Glutamatergic neuron (in vitro differentiated cells): ENCODE measurements around the gene TSFM. TPM values are rescaled to one million over a fixed set of nuclear protein-coding genes. Genes with fewer than 3 reads are reported as not detected.

Experiments used
- DNase-seq: peaks from one replicate; pipeline ENCODE4 v3.0.0; 2022
- H3K27ac Mint-ChIP-seq: one replicate; pipeline ENCODE4 v1.8.0; 2020; ENCODE audit warnings: mild to moderate bottlenecking, mixed read lengths, inconsistent platforms; ENCODE audit not compliant: unreplicated experiment
- H3K27me3 Mint-ChIP-seq: one replicate; pipeline ENCODE4 v1.8.0; 2020; ENCODE audit warnings: mild to moderate bottlenecking, moderate library complexity, mixed read lengths, inconsistent platforms; ENCODE audit not compliant: unreplicated experiment
- H3K36me3 Mint-ChIP-seq: one replicate; pipeline ENCODE4 v1.8.0; 2020; ENCODE audit warnings: mild to moderate bottlenecking, mixed read lengths, inconsistent platforms; ENCODE audit not compliant: unreplicated experiment
- H3K4me1 Mint-ChIP-seq: one replicate; pipeline ENCODE4 v1.8.0; 2020; ENCODE audit warnings: mild to moderate bottlenecking, low read depth, mixed read lengths, inconsistent platforms; ENCODE audit not compliant: unreplicated experiment
- H3K4me3 Mint-ChIP-seq: one replicate; pipeline ENCODE4 v1.8.0; 2020; ENCODE audit warnings: mild to moderate bottlenecking, mixed read lengths, inconsistent platforms; ENCODE audit not compliant: unreplicated experiment
- H3K9me3 Mint-ChIP-seq: one replicate; pipeline ENCODE4 v1.8.0; 2020; ENCODE audit warnings: mild to moderate bottlenecking, moderate library complexity, mixed read lengths, inconsistent platforms; ENCODE audit not compliant: unreplicated experiment
- CTCF ChIP-seq: fragments of 200-600 bp; sonication (generic); IDR thresholded peaks from one replicate; pipeline ENCODE4 v1.5.0; 2021; ENCODE audit not compliant: partially characterized antibody, unreplicated experiment
- total RNA-seq: library from RNA; stranded (reverse); fragmentation: NEBNext Ultra II Directional; extraction: Animal tissue kit (Norgen Biotek cat#: 25700); gene quantifications from one replicate; pipeline ENCODE4 v1.2.1, GENCODE V29; 2021; ENCODE audit not compliant: unreplicated experiment

TSFM gene
- total RNA-seq, 1 donor from 2014 or later, result 35.7 TPM

- peaks cover 6% of the 10 kb centered on the region for H3K9me3 Mint-ChIP-seq
- H3K27me3 Mint-ChIP-seq, result peaks cover 2% of the 10 kb centered on the region
- no peaks in the 10 kb centered on the region for H3K4me1 Mint-ChIP-seq
- no peaks in the 10 kb centered on the region for H3K36me3 Mint-ChIP-seq
- no peak for DNase-seq
- peak overlapping the region; percentile 26 for H3K4me3 Mint-ChIP-seq
- TF ChIP-seq CTCF, result no peak
- no peak overlapping the region for H3K27ac Mint-ChIP-seq
Observed at GRCh38 chr12:57783861-57784260, 1.3 kb downstream of the TSFM start.

GRCh38 chr12:57793920-57794319 lies 11.3 kb downstream of the TSFM start:
- TF ChIP-seq CTCF, result no peak
- peaks cover 2% of the 10 kb centered on the region for H3K27me3 Mint-ChIP-seq
- H3K4me1 Mint-ChIP-seq, result no peaks in the 10 kb centered on the region
- H3K4me3 Mint-ChIP-seq, result no peak overlapping the region
- no peaks in the 10 kb centered on the region for H3K9me3 Mint-ChIP-seq
- no peaks in the 10 kb centered on the region for H3K36me3 Mint-ChIP-seq
- H3K27ac Mint-ChIP-seq, result no peak overlapping the region
- no peak for DNase-seq

- peaks cover 2% of the 10 kb centered on the region for H3K27me3 Mint-ChIP-seq
- H3K36me3 Mint-ChIP-seq, result no peaks in the 10 kb centered on the region
- no peaks in the 10 kb centered on the region for H3K9me3 Mint-ChIP-seq
- TF ChIP-seq CTCF, result no peak
- no peak overlapping the region for H3K27ac Mint-ChIP-seq
- DNase-seq, result no peak
- H3K4me1 Mint-ChIP-seq, result no peaks in the 10 kb centered on the region
- H3K4me3 Mint-ChIP-seq, result no peak overlapping the region
Observed at GRCh38 chr12:57795354-57795753, 12.8 kb downstream of the TSFM start.

- Mint-ChIP-seq H3K36me3 (no peaks in the 10 kb centered on the region), H3K27me3 (peaks cover 2% of the 10 kb centered on the region), H3K9me3 (no peaks in the 10 kb centered on the region), H3K4me1 (no peaks in the 10 kb centered on the region), H3K27ac (no peak overlapping the region), H3K4me3 (no peak overlapping the region)
- TF ChIP-seq CTCF, result no peak
- no peak for DNase-seq
Observed at GRCh38 chr12:57796996-57797395, 14.4 kb downstream of the TSFM start.

- no peak for DNase-seq
- Mint-ChIP-seq H3K27me3 (peaks cover 2% of the 10 kb centered on the region), H3K27ac (no peak overlapping the region), H3K36me3 (no peaks in the 10 kb centered on the region), H3K4me3 (no peak overlapping the region), H3K9me3 (no peaks in the 10 kb centered on the region), H3K4me1 (no peaks in the 10 kb centered on the region)
- no peak for TF ChIP-seq CTCF
Observed at GRCh38 chr12:57797933-57798332, 15.3 kb downstream of the TSFM start.
